GM21360 (cell line): ENCODE measurements around the gene IL17B.
A peak's percentile ranks its signal among the peaks of the same experiment; 100 is the strongest.

Experiments
- ATAC-seq: cut with Tn5 transposase; IDR thresholded peaks from one replicate; pipeline ENCODE4 v1.9.1; 2021; ENCODE audit warnings: mild to moderate bottlenecking, moderate library complexity; ENCODE audit not compliant: unreplicated experiment

IL17B gene

DNA sequence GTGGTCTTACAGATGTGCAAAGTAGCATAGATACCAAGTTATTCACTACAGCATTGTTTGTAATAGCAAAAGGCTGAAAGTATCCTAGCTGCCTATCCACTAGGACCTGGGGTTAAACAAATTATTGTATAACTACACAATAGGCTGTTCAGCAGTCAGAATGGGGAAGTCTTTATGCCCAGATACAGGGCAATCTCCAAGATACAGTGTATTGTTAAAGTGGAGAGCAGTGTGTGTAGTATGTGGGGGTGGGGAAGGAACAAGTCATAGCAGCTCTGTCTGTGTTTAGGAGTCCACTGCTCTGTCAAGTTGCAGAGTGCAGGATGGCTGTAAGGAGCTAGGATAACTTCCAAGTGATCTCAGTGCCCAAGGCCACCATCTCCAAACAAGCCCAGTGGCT lies 15.7 kb downstream of the IL17B start:
- ATAC-seq, result no peak

GRCh38 chr5:149362541-149362940 lies 16.6 kb downstream of the IL17B start:
- no peak for ATAC-seq

DNA sequence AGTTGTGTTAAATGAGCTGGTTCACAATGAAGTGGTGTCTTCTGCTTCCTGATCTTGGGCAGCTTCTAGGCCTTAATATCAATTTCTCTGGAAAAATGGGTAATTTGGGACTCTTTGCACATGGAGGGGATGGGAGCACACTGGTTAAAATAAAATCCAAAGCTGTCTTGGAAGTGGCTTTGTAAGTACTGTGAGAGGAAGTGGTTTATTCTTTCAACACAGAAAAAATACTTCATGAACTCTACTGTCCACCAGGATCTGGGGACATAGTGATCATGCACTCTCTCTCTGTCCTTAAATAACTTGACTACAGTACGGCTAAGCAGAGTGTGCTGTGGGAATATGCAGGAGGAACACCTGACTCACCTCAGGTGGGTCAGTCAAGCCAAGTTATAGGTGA lies 18.8 kb downstream of the IL17B start:
- ATAC-seq, result no peak

DNA sequence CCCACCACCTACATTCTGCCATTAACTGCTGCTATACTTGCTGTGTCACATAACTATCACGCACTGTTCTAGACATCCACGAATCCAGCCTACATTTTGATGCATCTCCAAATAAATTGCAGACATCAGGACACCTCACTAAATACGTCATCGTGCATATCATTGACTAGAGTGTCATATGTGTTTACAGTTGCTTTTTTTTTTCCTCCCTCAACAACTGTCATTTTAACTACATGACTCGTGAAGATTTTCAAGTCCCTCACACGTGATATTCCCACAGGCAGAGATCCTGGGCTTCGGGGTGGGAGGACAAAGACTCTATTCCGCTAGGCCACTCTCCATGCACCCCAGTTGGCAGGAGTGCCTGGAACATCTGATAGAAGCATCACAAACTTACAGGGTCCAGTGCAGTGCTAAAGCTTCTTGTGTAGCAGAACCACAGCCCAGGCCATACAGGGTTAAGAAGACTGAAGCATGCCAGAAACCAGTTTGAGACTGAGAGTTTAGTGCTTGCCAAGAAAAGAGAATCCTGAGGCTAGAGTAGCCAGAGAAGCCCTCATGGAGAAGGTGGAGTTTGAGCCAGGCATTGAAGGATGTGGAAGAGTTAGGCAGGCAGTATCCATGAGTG lies 20.1 kb downstream of the IL17B start:
- ATAC-seq, result no peak

DNA sequence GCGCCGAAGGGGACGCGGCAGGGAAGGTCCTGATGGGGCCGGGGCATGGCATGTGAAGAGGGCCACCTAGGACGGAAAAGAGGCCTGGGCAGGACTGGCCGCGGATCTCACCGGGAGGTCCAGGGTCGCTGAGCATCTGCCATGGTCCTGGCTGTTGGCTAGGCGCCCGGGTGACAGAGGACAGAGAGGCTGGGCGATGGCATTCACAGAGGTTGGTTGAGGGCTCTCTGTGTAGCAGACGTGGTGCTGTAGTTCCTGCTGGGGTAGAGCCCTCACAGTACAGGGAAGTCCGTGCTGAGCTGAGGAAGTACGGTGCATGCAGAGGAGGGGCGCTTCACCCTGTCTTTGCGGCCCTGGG lies 20.8 kb downstream of the IL17B start:
- peak; percentile 1 for ATAC-seq

- ATAC-seq, result peak; percentile 99
Measured at GRCh38 chr5:149357370-149358293, 21.5 kb downstream of the IL17B start, which contains the start of gene PCYOX1L. Gene PCYOX1L, plus strand, starts transcription at chr5:149358046. Its CDS starts 23 bp downstream, at chr5:149358069.

- ATAC-seq, result no peak
Measured at GRCh38 chr5:149356391-149356790, 22.7 kb downstream of the IL17B start.

GRCh38 chr5:149355688-149356087 lies 23.4 kb downstream of the IL17B start:
- ATAC-seq, result no peak

- ATAC-seq, result no peak
Measured at GRCh38 chr5:149353911-149354310, 25.2 kb downstream of the IL17B start.

DNA sequence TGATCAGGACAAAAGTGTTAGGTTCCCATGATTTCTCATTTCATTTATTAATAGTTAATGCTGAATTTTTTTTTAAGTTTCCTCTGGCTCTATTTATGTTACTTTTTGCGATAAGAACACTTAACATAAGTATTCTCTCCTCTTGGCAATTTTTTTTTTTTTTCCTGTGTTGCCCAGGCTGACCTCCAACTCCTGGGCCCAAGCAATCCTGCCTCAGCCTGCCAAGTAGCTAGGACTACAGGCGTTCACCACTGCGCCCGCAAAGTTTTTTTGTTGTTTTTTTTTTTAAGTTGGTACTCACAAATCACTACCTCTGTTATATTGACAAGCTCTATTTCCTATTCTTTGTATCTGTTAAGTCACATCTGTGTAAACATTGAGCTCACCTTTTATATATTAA lies 26.9 kb downstream of the IL17B start:
- ATAC-seq, result no peak

DNA sequence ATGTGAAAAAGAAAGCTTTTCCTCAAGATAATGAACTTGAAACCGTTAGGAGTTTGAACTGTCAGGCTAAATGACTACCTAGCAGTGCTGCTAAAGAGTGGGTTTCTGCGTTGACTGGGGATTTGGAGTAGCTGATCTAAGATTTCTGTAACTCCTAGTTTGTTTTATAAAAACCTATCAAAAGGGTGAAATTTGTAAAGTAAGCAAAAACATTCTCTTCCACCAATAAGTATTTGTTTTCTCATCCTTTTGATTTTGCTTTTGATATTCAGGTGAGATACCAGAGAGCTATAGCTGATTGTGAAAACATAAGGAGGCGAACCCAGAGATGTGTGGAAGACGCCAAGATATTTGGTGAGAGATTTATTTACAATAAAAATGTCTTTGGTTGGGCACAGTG lies 29.7 kb downstream of the IL17B start:
- ATAC-seq, result no peak

- no peak for ATAC-seq
Measured at GRCh38 chr5:149348518-149348917, 30.6 kb downstream of the IL17B start.

- peak; percentile 8 for ATAC-seq
Measured at GRCh38 chr5:149345892-149346222, 33.2 kb downstream of the IL17B start.

GRCh38 chr5:149345147-149345891 lies 33.8 kb downstream of the IL17B start, which contains the start of gene GRPEL2:
Gene GRPEL2, plus strand, starts transcription at chr5:149345499. Its CDS starts 41 bp downstream, at chr5:149345540.
- ATAC-seq, result peak; percentile 97

DNA sequence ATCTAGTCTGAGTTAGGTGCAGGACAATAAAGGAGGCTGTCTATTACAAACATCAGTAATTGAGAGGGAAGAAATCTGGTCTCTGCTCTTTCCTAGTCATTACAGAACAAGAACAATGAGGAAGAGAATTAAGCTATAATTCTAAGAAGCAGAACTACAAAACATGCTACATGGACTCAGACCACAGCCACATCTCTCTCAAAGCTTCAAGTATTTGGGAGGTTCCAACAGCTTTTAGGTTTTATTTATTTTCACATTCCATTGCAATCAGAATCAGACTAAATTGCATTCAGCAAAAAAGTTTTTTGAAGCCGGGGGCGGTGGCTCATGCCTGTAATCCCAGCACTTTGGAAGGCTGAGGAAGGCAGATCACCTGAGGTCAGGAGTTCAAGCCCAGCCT lies 34.9 kb downstream of the IL17B start:
- no peak for ATAC-seq

- ATAC-seq, result no peak
Measured at GRCh38 chr5:149341876-149342275, 37.2 kb downstream of the IL17B start.

- no peak for ATAC-seq
Measured at GRCh38 chr5:149340920-149341319, 38.2 kb downstream of the IL17B start.

DNA sequence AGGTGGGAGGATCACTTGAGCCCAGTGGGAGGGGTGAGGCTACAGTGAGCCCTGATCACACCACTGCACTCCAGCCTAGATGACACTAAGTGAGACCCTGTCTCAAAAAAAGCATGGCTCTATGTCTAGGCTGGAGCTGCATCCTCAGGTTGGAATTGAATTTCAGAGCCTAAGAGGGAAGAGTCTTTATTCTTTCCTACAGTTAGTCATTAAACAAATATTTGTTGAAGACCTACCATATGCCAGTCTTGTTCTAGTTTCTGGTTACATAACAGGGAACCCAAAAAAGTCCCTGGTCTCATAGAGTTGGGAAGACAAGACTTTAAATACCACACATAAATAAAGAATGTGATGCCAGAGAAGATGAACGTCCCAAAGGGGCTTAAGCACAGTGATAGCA lies 40.7 kb downstream of the IL17B start:
- ATAC-seq, result no peak

GRCh38 chr5:149337736-149338135 lies 41.4 kb downstream of the IL17B start:
- ATAC-seq, result no peak

GRCh38 chr5:149333711-149334443 lies 45.2 kb downstream of the IL17B start:
- ATAC-seq, result no peak

DNA sequence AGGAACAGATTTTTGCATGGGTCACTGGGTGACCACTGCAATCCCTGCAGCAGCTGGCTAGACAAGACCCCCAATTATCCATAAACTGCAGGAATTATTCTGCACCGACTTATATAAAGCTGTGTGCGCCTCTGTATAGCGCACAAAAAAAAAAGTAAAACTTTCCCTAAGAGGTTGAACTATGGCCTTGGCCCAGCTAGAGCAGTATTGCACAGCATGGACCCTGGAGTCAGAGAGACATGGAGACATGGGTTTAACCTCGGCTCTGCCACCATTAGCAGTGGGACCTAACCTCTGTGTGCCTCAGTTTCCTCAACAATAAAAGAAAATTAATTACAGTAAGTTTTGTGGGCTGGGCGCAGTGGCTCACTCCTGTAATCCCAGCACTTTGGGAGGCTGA lies 50.9 kb downstream of the IL17B start:
- no peak for ATAC-seq
